Adrenal gland (tissue), 5 donors: ENCODE data around the gene CKMT2.

Experiments
- CTCF ChIP-seq, 6 experiments: fragments of 450-650 bp in 4 of 6; fragments of 200-600 bp in 2 of 6; sonication (generic) in 1 of 6; IDR thresholded peaks; 1 replicate in 5 of 6; 2 replicates in 1 of 6; pipeline versions ENCODE4 v1.5.1 to v1.8.0; 2016 to 2021; ENCODE audit warnings: antibody characterized with exemption in 6 of 6, mild to moderate bottlenecking in 2 of 6, moderate library complexity in 1 of 6
- POLR2A ChIP-seq, 2 donors: fragments of 450-650 bp; IDR thresholded peaks; one replicate each; pipeline ENCODE4 v1.6.1; 2017; ENCODE audit warnings: antibody characterized with exemption in 2 of 2, mild to moderate bottlenecking in 2 of 2, moderate library complexity in 1 of 2
- donor health status: DM: no; HTN: no; CAD: no.

- TF ChIP-seq CTCF (IDR thresholded peaks at IDR 0.05) (no peak), POLR2A (IDR thresholded peaks at IDR 0.05) (no peak)
These were observed 44.2 kb upstream of the CKMT2 start for GRCh38 chr5:81188962-81189361.
